GM19023 (cell line): Measurements from ENCODE around the gene CCZ1.
"Not testable (repeated sequence)": the region's sequence is repeated elsewhere in the genome, so short reads cannot be mapped to it uniquely, and the experiment has no call there.

ENCODE experiments used
- ATAC-seq: cut with Tn5 transposase; IDR thresholded peaks from one replicate; pipeline ENCODE4 v1.9.1; 2021; ENCODE audit warnings: mild to moderate bottlenecking, moderate library complexity; ENCODE audit not compliant: unreplicated experiment

Gene CCZ1

GRCh38 chr7:5898480-5899224 lies at the start of gene CCZ1:
Gene CCZ1 (plus strand): TSS chr7:5898733. CDS start chr7:5898800, 67 bp downstream.
- ATAC-seq, result peak; percentile 90

GRCh38 chr7:5850944-5851343 lies 47.6 kb upstream of the CCZ1 start:
- ATAC-seq, result no peak

- no peak for ATAC-seq
These were observed 43.8 kb upstream of the CCZ1 start for GRCh38 chr7:5854738-5855137.

GRCh38 chr7:5857041-5857575 lies 41.4 kb upstream of the CCZ1 start:
- not testable (repeated sequence) for ATAC-seq

GRCh38 chr7:5858494-5858893 lies 40.0 kb upstream of the CCZ1 start:
- not testable (repeated sequence) for ATAC-seq

GRCh38 chr7:5861281-5861680 lies 37.3 kb upstream of the CCZ1 start:
- not testable (repeated sequence) for ATAC-seq

- not testable (repeated sequence) for ATAC-seq
These were observed 35.7 kb upstream of the CCZ1 start for GRCh38 chr7:5862753-5863366.

GRCh38 chr7:5865279-5865931 lies 33.1 kb upstream of the CCZ1 start:
- ATAC-seq, result not testable (repeated sequence)

GRCh38 chr7:5867060-5867459 lies 31.5 kb upstream of the CCZ1 start:
- no peak for ATAC-seq

- ATAC-seq, result not testable (repeated sequence)
These were observed 29.6 kb upstream of the CCZ1 start for GRCh38 chr7:5868928-5869341.

GRCh38 chr7:5869691-5870090 lies 28.8 kb upstream of the CCZ1 start:
- no peak for ATAC-seq

GRCh38 chr7:5870311-5870710 lies 28.2 kb upstream of the CCZ1 start:
- ATAC-seq, result no peak

- no peak for ATAC-seq
These were observed 26.2 kb upstream of the CCZ1 start for GRCh38 chr7:5872326-5872725.

GRCh38 chr7:5879591-5879990 lies 18.9 kb upstream of the CCZ1 start:
- ATAC-seq, result not testable (repeated sequence)

- not testable (repeated sequence) for ATAC-seq
These were observed 18.4 kb upstream of the CCZ1 start for GRCh38 chr7:5880106-5880505.

GRCh38 chr7:5884431-5884830 lies 14.1 kb upstream of the CCZ1 start:
- ATAC-seq, result not testable (repeated sequence)

- ATAC-seq, result not testable (repeated sequence)
These were observed 10.5 kb upstream of the CCZ1 start for GRCh38 chr7:5888021-5888420.

- not testable (repeated sequence) for ATAC-seq
These were observed 8.3 kb upstream of the CCZ1 start for GRCh38 chr7:5890244-5890643.

- no peak for ATAC-seq
These were observed 6.0 kb upstream of the CCZ1 start for GRCh38 chr7:5892498-5892897.

- ATAC-seq, result not testable (repeated sequence)
These were observed 1.1 kb upstream of the CCZ1 start for GRCh38 chr7:5897369-5897919.

- ATAC-seq, result not testable (repeated sequence)
These were observed 4.5 kb downstream of the CCZ1 start for GRCh38 chr7:5903002-5903401.
